Measurements from ENCODE around the gene PSMB10.

Gene PSMB10

DNA sequence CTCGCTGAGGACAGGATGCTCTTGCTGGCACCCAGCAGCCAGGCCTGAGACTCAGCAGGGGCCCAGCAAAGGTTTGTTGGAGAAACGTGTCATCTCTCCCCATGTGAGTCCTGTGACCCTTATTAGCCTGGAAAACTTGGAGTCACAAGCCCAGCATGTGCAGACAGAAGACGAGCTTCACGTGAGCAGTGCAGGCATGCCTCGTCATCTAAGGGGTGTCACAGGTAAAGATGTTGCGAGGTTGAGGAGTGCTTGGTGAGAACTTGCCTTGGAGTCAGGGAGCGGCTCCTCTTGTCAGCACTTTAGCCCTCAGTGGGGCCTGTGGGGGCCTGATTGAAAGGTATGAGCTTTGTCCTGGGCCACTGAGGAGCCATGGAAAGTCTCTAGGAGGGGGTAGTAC, 2.8 kb downstream of the PSMB10 start:
- no peak overlapping the region for H3K4me2 ChIP-seq
- TF ChIP-seq, protein P1, sequence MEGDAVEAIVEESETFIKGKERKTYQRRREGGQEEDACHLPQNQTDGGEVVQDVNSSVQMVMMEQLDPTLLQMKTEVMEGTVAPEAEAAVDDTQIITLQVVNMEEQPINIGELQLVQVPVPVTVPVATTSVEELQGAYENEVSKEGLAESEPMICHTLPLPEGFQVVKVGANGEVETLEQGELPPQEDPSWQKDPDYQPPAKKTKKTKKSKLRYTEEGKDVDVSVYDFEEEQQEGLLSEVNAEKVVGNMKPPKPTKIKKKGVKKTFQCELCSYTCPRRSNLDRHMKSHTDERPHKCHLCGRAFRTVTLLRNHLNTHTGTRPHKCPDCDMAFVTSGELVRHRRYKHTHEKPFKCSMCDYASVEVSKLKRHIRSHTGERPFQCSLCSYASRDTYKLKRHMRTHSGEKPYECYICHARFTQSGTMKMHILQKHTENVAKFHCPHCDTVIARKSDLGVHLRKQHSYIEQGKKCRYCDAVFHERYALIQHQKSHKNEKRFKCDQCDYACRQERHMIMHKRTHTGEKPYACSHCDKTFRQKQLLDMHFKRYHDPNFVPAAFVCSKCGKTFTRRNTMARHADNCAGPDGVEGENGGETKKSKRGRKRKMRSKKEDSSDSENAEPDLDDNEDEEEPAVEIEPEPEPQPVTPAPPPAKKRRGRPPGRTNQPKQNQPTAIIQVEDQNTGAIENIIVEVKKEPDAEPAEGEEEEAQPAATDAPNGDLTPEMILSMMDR (conservative IDR thresholded peaks at IDR 0.05; ENCODE audit: low read depth, low read length) = no peak
- H3K9ac ChIP-seq = no peak overlapping the region
- no peaks in the 10 kb centered on the region for H3K36me3 ChIP-seq (ENCODE audit: insufficient read depth)
- H3K4me3 ChIP-seq (IDR thresholded peaks at IDR 0.05; ENCODE audit: insufficient read depth, low read depth, low read length) = no peak overlapping the region
- H3K4me1 ChIP-seq (ENCODE audit: low read depth, poor library complexity, severe bottlenecking) = peaks cover 16% of the 10 kb centered on the region
- no peaks in the 10 kb centered on the region for H4K20me1 ChIP-seq (ENCODE audit: insufficient read depth)
- H3K27ac ChIP-seq = no peak overlapping the region
- H2AFZ ChIP-seq (ENCODE audit: low read depth) = no peak overlapping the region
- no peaks in the 10 kb centered on the region for H3K27me3 ChIP-seq (ENCODE audit: insufficient read depth, low read depth)
- peaks cover 12% of the 10 kb centered on the region; the same call in 1 of the 2 replicates for H3K79me2 ChIP-seq (ENCODE audit: insufficient read depth, low read depth)

DNA sequence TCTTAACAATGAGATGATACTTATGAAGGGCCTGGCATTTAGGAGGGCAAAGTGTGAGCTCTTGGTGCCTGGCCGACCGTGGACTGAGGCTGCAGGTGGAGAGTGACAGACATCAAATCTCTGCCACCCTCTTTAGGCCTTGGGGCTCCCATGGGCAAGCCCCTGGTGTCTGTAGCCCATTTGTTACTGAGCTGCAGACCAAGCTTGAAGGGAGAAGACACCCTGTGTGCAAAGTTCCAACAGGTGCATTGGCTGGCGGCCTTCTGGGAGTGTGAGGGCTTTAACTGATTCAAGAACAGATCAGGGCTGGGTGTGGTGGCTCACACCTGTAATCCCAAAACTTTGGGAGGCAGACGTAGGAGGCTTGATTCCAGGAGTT, 4.2 kb downstream of the PSMB10 start:
- no peaks in the 10 kb centered on the region for H3K27me3 ChIP-seq (ENCODE audit: insufficient read depth, low read depth)
- no peak overlapping the region for H3K4me2 ChIP-seq
- no peak overlapping the region for H3K9ac ChIP-seq
- no peak overlapping the region for H3K4me3 ChIP-seq (IDR thresholded peaks at IDR 0.05; ENCODE audit: insufficient read depth, low read depth, low read length)
- no peak overlapping the region for H2AFZ ChIP-seq (ENCODE audit: low read depth)
- TF ChIP-seq, protein P1 (conservative IDR thresholded peaks at IDR 0.05; ENCODE audit: low read depth, low read length) = no peak
- no peaks in the 10 kb centered on the region for H3K36me3 ChIP-seq (ENCODE audit: insufficient read depth)
- peaks cover 13% of the 10 kb centered on the region for H3K4me1 ChIP-seq (ENCODE audit: low read depth, poor library complexity, severe bottlenecking)
- no peaks in the 10 kb centered on the region for H4K20me1 ChIP-seq (ENCODE audit: insufficient read depth)
- peaks cover 12% of the 10 kb centered on the region; the same call in 1 of the 2 replicates for H3K79me2 ChIP-seq (ENCODE audit: insufficient read depth, low read depth)
- no peak overlapping the region; the same call in 1 of the 2 replicates for H3K27ac ChIP-seq

DNA sequence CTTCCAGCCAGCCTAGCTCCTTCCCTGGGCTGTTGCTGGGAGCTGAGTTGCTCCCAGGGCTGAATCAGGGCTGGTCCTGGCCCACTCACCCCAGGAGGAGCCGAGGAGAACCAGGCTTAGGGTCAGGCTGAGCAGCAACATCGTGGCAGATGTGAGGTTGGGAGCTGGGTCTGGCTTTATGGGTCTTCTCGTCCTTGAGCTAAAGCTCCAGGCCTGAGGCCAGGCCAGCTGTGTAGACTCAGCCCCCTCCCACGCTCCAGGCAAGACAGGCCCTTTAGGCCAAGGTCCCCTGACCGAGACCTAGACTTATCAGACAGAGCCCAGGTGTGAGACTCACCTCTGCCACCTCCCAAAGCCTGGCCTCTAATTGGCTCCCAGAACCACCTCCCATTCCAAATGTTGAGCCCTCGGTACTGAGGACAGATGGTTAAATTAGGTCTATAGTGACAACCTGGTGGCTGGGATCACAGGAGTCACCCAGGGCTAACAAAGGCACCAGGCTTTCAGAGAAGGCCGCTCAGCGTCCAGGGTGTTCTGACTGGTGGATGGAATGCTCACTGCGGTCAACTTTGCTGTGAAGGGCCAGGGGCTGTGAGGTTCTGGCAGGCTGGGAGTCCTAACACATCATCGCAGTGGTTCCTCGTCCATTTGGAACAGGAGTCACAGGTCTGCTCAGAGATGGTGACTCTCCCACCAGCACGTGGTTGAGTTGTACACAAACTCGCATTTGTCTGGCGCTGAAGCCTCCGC, 4.8 kb downstream of the PSMB10 start, which contains the start of gene CTRL:
Gene CTRL (minus strand): TSS at position 151 of the 750 bp plus-strand sequence. CDS start 10 bp downstream, at position 141.
- H3K4me2 ChIP-seq = no peak within 1 kb of the TSS
- H3K4me3 ChIP-seq (IDR thresholded peaks at IDR 0.05; ENCODE audit: insufficient read depth, low read depth, low read length) = no peak within 1 kb of the TSS
- H2AFZ ChIP-seq (ENCODE audit: low read depth) = no peak within 1 kb of the TSS
- no peaks in the 10 kb centered on the region for H3K27me3 ChIP-seq (ENCODE audit: insufficient read depth, low read depth)
- no peak within 1 kb of the TSS for H3K9ac ChIP-seq
- H3K79me2 ChIP-seq (ENCODE audit: insufficient read depth, low read depth) = peaks cover 12% of the 10 kb centered on the region; the same call in 1 of the 2 replicates
- no peaks in the 10 kb centered on the region for H3K36me3 ChIP-seq (ENCODE audit: insufficient read depth)
- H3K27ac ChIP-seq = no peak within 1 kb of the TSS; the same call in 1 of the 2 replicates
- H4K20me1 ChIP-seq (ENCODE audit: insufficient read depth) = no peaks in the 10 kb centered on the region
- TF ChIP-seq, protein P1 (conservative IDR thresholded peaks at IDR 0.05; ENCODE audit: low read depth, low read length) = no peak
- H3K4me1 ChIP-seq (ENCODE audit: low read depth, poor library complexity, severe bottlenecking) = peaks cover 7% of the 10 kb centered on the region

DNA sequence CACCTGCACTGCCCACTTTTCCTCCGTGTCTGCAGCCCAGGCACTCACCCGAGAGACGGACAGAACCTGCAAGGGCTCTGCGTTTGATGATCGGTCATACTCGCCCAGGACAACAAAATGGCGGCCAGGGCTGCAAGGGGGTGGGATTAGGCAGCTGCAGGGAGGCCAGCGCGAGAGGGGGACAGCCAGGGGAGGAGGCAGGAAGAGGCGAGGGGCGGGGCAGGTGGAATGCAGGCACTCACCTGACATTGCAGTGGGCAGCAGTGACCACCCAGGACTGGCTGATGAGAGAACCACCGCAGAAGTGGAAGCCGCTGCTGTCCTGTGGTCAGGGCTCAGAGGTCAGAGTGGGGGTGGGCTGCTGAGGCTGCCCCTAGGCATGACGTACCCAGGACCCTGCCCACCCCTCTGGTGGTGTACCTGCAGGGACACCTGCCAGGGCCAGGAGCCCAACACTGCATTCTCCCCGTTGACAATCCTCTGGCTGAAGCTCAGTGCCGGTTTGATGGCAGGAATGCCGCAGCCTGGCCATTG, 5.9 kb downstream of the PSMB10 start:
- Histone ChIP-seq H3K27me3 (ENCODE audit: insufficient read depth, low read depth) (no peaks in the 10 kb centered on the region), H3K9ac (no peak overlapping the region), H3K36me3 (ENCODE audit: insufficient read depth) (no peaks in the 10 kb centered on the region), H3K4me2 (no peak overlapping the region), H3K4me3 (IDR thresholded peaks at IDR 0.05; ENCODE audit: insufficient read depth, low read depth, low read length) (no peak overlapping the region), H3K4me1 (ENCODE audit: low read depth, poor library complexity, severe bottlenecking) (peaks cover 7% of the 10 kb centered on the region), H3K27ac (no peak overlapping the region), H3K79me2 (ENCODE audit: insufficient read depth, low read depth) (peaks cover 5% of the 10 kb centered on the region; the same call in 1 of the 2 replicates), H2AFZ (ENCODE audit: low read depth) (no peak overlapping the region), H4K20me1 (ENCODE audit: insufficient read depth) (no peaks in the 10 kb centered on the region)
- TF ChIP-seq, protein P1 (conservative IDR thresholded peaks at IDR 0.05; ENCODE audit: low read depth, low read length) = no peak
